SJSA1 (cell line): ENCODE data around the gene CYP27B1. TPM values are rescaled to one million over a fixed set of nuclear protein-coding genes. Genes with fewer than 3 reads are reported as not detected.

Experiments
- DNase-seq, 2 experiments: peaks; one replicate each; pipeline ENCODE4 v3.0.0-alpha.2; 2015 to 2020; ENCODE audit warnings: low spot score in 2 of 2, low read depth in 1 of 2
- H3K27ac ChIP-seq: fragments of 250-450 bp; sonication (Bioruptor Pico); 2 replicates; pipeline ENCODE4 v1.5.1; 2020; ENCODE audit warnings: mild to moderate bottlenecking, moderate library complexity
- H3K27me3 ChIP-seq: fragments of 250-450 bp; sonication (Bioruptor Pico); replicated peaks from 2 replicates; pipeline ENCODE4 v1.5.1; 2020; ENCODE audit warnings: mild to moderate bottlenecking, moderate library complexity
- H3K36me3 ChIP-seq: fragments of 250-450 bp; sonication (Bioruptor Pico); 2 replicates; pipeline ENCODE4 v1.5.1; 2020; ENCODE audit warnings: mild to moderate bottlenecking
- H3K4me1 ChIP-seq: fragments of 250-450 bp; sonication (Bioruptor Pico); replicated peaks from 2 replicates; pipeline ENCODE4 v1.6.1; 2021; ENCODE audit warnings: mild to moderate bottlenecking
- H3K4me3 ChIP-seq: fragments of 250-450 bp; sonication (Bioruptor Pico); 2 replicates; pipeline ENCODE4 v1.5.1; 2020; ENCODE audit warnings: mild to moderate bottlenecking
- H3K9me3 ChIP-seq: fragments of 250-450 bp; sonication (Bioruptor Pico); replicated peaks from 2 replicates; pipeline ENCODE4 v1.5.1; 2020; ENCODE audit warnings: mild to moderate bottlenecking
- total RNA-seq: library from RNA; depleted of rRNA; stranded (reverse); fragments of >200 nt; shearing (Covaris generic); gene quantifications from 2 replicates; pipeline ENCODE4 v1.2.3, GENCODE V29; 2014

CYP27B1 gene
- total RNA-seq, 1 experiment from 2014 or later: 12.9 TPM

GRCh38 chr12:57745485-57745881 is 21.4 kb downstream of the CYP27B1 start:
- Histone ChIP-seq H3K27ac (peak overlapping the region; percentile 88), H3K27me3 (peaks cover 36% of the 10 kb centered on the region), H3K4me3 (peak overlapping the region; percentile 50), H3K4me1 (peaks cover 24% of the 10 kb centered on the region), H3K36me3 (peaks cover 54% of the 10 kb centered on the region), H3K9me3 (no peaks in the 10 kb centered on the region)
- DNase-seq: no peak

GRCh38 chr12:57744777-57745484 is 21.9 kb downstream of the CYP27B1 start, which contains the start of gene TSPAN31:
Gene TSPAN31 (plus strand): TSS chr12:57745039. CDS start chr12:57745155, 116 bp downstream.
- peaks cover 50% of the 10 kb centered on the region for H3K36me3 ChIP-seq
- H3K9me3 ChIP-seq: no peaks in the 10 kb centered on the region
- peaks cover 24% of the 10 kb centered on the region for H3K4me1 ChIP-seq
- peak within 1 kb of the TSS; percentile 50 for H3K4me3 ChIP-seq
- H3K27ac ChIP-seq: peak within 1 kb of the TSS; percentile 88
- peaks cover 42% of the 10 kb centered on the region for H3K27me3 ChIP-seq
- peak in 1 of 2 experiments; percentile 100 for DNase-seq

DNA sequence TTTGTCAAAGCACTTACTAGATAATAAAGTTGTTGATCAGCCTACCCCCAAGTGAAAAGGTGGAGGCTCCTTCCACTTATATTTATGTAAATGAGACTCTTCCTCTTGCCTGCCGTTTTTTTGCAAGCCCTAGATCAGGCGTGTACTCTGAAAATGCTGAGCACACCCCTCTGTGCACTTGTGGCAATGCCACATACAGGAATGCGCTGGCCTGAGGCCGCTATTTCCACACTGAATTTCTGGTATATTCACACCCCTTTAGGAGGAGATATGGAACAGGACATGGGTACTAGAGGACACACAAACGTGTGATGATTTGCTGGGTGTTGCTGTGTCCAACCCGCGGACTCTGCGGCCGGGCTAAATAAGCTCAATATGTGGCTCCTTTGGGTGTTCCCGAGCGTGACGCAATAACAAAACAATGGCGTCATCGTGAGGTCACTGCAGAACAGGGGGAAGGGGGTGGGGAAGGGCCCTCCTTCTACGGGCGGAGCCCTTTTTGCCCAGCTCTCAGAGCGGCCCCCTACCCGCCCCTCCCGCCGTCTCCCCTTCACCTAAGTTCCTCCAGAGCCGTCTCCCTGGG is 22.6 kb downstream of the CYP27B1 start:
- Histone ChIP-seq H3K27ac (peak overlapping the region; percentile 88), H3K4me1 (peaks cover 24% of the 10 kb centered on the region), H3K36me3 (peaks cover 44% of the 10 kb centered on the region), H3K27me3 (peaks cover 48% of the 10 kb centered on the region), H3K9me3 (no peaks in the 10 kb centered on the region), H3K4me3 (peak overlapping the region; percentile 50)
- DNase-seq: no peak

DNA sequence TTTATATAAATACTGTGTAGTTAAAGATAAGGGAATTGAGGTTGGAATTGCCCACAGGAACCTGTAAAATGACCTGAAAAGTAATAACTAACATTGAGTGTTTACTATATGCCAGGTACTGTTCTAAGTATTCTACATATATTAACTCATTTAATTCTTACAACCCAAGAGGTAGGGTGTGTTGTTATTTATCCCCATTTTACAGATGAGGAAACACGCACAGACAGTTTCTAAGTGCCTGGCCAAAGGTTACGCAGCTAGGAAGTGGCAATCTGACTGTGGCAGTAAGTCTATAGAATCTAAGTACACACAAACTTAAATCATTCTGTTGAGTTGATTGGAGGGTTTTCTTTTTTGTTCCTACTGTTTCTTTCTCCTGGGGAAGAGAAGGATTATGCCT is 23.1 kb downstream of the CYP27B1 start:
- H3K27me3 ChIP-seq: peaks cover 54% of the 10 kb centered on the region
- H3K36me3 ChIP-seq: peaks cover 39% of the 10 kb centered on the region
- H3K4me1 ChIP-seq: peaks cover 24% of the 10 kb centered on the region
- no peaks in the 10 kb centered on the region for H3K9me3 ChIP-seq
- peak overlapping the region; percentile 50 for H3K4me3 ChIP-seq
- DNase-seq: peak in 1 of 2 experiments; percentile 69
- no peak overlapping the region for H3K27ac ChIP-seq

- peaks cover 30% of the 10 kb centered on the region for H3K36me3 ChIP-seq
- DNase-seq: peak; percentile 76 to 87
- H3K4me1 ChIP-seq: peaks cover 34% of the 10 kb centered on the region
- peaks cover 68% of the 10 kb centered on the region for H3K27me3 ChIP-seq
- H3K27ac ChIP-seq: no peak overlapping the region
- no peak overlapping the region for H3K4me3 ChIP-seq
- H3K9me3 ChIP-seq: peaks cover 10% of the 10 kb centered on the region
Measured at GRCh38 chr12:57741844-57742738, 24.8 kb downstream of the CYP27B1 start.

DNA sequence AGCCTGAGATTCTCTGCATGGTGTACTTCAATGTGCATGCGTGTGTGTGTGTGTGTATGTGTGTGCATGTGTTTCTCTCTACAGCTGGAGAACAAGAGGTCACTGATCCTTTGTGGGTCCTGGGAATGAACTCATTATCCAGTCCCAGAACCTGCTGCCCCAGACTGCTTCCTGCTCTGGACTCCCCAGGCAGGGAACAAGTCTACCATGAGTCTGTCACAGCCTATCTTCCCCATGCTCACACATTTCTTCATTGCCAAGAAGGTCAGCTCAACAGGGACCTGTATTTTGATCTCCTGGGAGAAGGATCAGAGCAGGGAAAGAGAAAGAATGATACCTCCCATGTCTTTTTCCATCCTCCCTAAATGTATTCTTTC is 25.5 kb downstream of the CYP27B1 start:
- peaks cover 12% of the 10 kb centered on the region for H3K9me3 ChIP-seq
- no peak overlapping the region for H3K27ac ChIP-seq
- peaks cover 75% of the 10 kb centered on the region for H3K27me3 ChIP-seq
- H3K36me3 ChIP-seq: peaks cover 23% of the 10 kb centered on the region
- H3K4me1 ChIP-seq: peaks cover 41% of the 10 kb centered on the region
- H3K4me3 ChIP-seq: no peak overlapping the region
- DNase-seq: peak in 1 of 2 experiments; percentile 84

GRCh38 chr12:57740656-57741412 is 26.0 kb downstream of the CYP27B1 start:
- peak; percentile 75 to 83 for DNase-seq
- Histone ChIP-seq H3K27me3 (peaks cover 81% of the 10 kb centered on the region), H3K9me3 (peaks cover 12% of the 10 kb centered on the region)

GRCh38 chr12:57739914-57740538 is 26.9 kb downstream of the CYP27B1 start:
- H3K27ac ChIP-seq: no peak overlapping the region
- DNase-seq: peak; percentile 71 to 81
- peaks cover 36% of the 10 kb centered on the region for H3K4me1 ChIP-seq
- peaks cover 12% of the 10 kb centered on the region for H3K9me3 ChIP-seq
- no peak overlapping the region for H3K4me3 ChIP-seq
- peaks cover 9% of the 10 kb centered on the region for H3K36me3 ChIP-seq
- peaks cover 89% of the 10 kb centered on the region for H3K27me3 ChIP-seq

More at GRCh38 chr12:57740656-57741412, 26.0 kb downstream of the CYP27B1 start:
- Histone ChIP-seq H3K4me3 (no peak overlapping the region), H3K36me3 (peaks cover 17% of the 10 kb centered on the region), H3K27ac (no peak overlapping the region), H3K4me1 (peaks cover 41% of the 10 kb centered on the region)

GRCh38 chr12:57739387-57739786 is 27.5 kb downstream of the CYP27B1 start:
- H3K27ac ChIP-seq: no peak overlapping the region
- H3K36me3 ChIP-seq: peaks cover 7% of the 10 kb centered on the region
- peaks cover 95% of the 10 kb centered on the region for H3K27me3 ChIP-seq
- peaks cover 34% of the 10 kb centered on the region for H3K4me1 ChIP-seq
- peaks cover 12% of the 10 kb centered on the region for H3K9me3 ChIP-seq
- peak in 1 of 2 experiments; percentile 83 for DNase-seq
- H3K4me3 ChIP-seq: no peak overlapping the region

DNA sequence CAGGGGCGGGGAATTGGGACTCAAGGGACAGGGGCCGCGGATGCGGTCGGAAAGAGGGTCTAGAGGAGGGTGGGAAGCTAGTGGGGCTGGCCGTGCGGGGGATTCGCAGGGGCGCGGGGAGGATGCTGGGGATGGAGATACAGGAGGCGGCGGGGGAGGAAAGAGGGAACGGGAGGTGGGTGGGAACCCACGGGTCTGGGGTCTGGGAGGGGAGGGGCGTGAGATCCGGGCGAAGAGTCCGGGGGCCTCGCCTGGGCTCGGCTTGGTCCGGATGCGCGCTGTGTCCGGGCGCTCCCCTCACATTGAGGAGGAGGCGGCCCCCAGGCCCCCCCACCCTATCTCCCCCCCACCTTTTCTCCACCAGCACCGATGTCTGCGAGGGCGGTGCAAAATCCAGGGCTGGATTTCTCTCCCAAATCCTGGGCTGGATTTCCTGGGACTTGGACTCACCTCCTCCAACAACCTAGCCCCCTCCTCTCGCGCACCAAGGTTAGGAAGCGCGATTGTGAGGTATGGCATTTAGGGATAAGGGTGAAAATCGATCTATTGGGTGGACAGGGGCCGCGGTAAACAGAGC is 28.1 kb downstream of the CYP27B1 start, which contains the start of gene AGAP2:
Gene AGAP2, minus strand, starts transcription at position 82 of the 577 bp plus-strand sequence. CDS start 496 bp downstream, outside the sequence.
- Histone ChIP-seq H3K27me3 (peaks cover 96% of the 10 kb centered on the region), H3K9me3 (peaks cover 13% of the 10 kb centered on the region), H3K27ac (no peak within 1 kb of the TSS), H3K4me3 (peak within 1 kb of the TSS; percentile 16), H3K36me3 (peaks cover 7% of the 10 kb centered on the region), H3K4me1 (peaks cover 27% of the 10 kb centered on the region)
- no peak for DNase-seq

DNA sequence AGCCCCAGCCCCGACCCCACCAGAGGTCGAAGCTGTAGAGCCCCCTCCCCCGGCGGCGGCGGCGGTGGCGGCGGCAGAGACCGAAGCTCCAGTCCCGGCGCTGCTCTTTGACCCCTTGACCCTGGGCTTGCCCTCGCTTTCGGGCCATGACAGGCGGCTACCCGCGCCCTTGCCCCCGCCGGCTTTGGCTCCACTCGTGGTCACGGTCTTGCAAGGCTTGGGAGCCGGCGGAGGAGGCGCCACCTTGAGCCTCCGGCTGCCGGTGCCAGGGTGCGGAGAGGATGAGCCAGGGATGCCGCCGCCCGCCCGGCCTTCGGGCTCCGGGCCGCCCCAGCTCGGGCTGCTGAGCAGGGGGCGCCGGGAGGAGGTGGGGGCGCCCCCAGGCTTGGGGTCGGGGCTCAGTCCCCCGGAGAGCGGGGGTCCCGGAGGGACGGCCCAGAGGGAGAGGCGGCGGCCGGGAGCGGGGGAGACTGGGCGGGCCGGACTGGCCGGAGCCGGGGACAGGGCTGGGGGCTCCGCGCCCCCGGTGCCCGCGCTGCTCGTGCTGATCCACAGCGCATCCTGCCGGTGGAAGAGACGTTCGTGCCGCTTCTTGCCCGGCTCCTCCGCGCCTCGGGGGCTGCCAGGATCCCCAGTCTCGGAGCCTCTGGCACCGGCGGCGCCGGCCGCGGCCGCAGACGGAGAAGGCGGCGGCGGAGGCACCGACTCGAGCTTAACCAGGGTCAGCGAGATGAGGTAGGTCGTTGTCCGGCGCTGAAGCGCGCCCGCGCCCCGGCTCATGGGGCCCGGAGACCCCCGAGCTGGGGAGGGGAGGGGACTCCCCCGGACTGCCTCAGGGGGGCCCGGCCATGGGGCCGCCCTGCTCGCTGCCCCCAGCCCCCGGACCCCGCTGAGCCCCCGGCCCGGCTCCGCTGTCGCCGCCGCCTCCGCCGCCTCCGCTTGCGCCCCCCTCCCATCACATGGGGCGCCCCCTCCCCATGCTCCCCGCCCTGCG is 29.1 kb downstream of the CYP27B1 start:
- Histone ChIP-seq H3K9me3 (peaks cover 16% of the 10 kb centered on the region), H3K27me3 (peaks cover 98% of the 10 kb centered on the region), H3K36me3 (peaks cover 7% of the 10 kb centered on the region), H3K4me3 (peak overlapping the region; percentile 16), H3K27ac (no peak overlapping the region), H3K4me1 (peaks cover 27% of the 10 kb centered on the region)
- DNase-seq: peak in 1 of 2 experiments; percentile 93
